G401 (cell line): ENCODE results near the gene WDR59. TPM values are rescaled to one million over a fixed set of nuclear protein-coding genes. Genes with fewer than 3 reads are reported as not detected.
"Not testable (repeated sequence)": the region's sequence is repeated elsewhere in the genome, so short reads cannot be mapped to it uniquely, and the experiment has no call there.

Experiments used
- DNase-seq: peaks from one replicate; pipeline ENCODE4 v3.0.0-alpha.2; 2015; ENCODE audit warnings: low spot score
- in situ Hi-C: cut with HindIII; loops from 2 replicates; pipeline ENCODE4 v1.10.0; 2016; ENCODE audit warnings: low sequenced_read_pairs, mixed read lengths
- total RNA-seq: library from RNA; depleted of rRNA; stranded (reverse); fragments of >200 nt; shearing (Covaris generic); gene quantifications from 2 replicates; pipeline ENCODE4 v1.2.3, GENCODE V29; 2014

The WDR59 gene
- total RNA-seq, 1 experiment from 2014 or later, result 39.5 TPM

DNA sequence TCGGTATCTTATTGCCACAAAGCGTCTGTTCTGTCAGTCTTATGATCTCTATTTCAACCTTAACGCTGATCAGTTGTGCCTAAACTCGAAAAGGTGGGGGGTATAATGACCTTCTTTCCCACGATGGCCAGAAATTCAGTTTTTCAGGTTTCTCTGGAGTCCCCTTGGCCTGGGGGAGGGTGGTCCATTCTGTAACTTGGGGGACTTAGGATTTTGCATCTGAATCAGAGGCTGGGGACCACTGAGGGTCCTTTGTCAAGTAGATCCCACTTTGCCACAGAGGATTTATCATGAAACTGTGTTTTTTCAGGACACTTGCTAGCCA is 6.3 kb upstream of the WDR59 start:
- no peak for DNase-seq
- in situ Hi-C loops, result no loop called here

DNA sequence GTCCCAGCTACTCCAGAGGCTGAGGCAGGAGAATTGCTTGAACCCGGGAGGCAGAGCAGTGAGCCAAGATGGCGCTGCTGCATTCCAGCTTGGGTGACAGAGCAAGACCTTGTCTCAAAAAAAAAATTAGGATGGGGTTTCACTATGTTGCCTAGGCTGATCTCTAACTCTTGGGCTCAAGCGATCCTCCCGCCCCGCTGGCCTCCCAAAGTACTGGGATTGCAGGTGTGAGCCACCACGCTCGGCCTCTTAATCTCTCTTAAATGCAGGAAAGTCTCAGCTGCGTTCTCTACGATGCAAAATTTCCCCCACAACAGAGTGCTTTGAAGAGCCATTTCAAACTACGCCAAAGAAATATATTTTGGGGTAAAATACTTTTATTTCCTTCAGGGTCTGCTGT is 5.9 kb upstream of the WDR59 start:
- in situ Hi-C loops, result no loop called here
- no peak for DNase-seq

DNA sequence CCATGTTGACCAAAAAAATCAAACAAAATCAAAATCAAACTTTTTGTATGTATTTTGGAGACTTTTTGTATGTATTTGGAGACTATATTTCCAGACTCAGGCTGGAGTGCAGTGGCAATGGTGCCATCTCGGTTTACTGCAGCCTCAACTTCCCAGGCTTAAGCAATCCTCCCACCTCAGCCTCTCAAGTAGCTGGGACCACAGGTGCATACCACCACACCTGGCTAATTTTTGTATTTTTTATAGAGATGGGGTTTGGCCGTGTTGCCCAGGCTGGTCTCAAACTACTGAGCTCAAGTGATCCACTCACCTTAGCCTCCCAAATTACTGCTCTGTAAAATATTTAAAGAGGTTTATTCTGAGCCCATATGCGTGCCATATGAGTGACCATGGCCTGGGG is 4.9 kb upstream of the WDR59 start:
- DNase-seq, in situ Hi-C loops: not testable (repeated sequence)

DNA sequence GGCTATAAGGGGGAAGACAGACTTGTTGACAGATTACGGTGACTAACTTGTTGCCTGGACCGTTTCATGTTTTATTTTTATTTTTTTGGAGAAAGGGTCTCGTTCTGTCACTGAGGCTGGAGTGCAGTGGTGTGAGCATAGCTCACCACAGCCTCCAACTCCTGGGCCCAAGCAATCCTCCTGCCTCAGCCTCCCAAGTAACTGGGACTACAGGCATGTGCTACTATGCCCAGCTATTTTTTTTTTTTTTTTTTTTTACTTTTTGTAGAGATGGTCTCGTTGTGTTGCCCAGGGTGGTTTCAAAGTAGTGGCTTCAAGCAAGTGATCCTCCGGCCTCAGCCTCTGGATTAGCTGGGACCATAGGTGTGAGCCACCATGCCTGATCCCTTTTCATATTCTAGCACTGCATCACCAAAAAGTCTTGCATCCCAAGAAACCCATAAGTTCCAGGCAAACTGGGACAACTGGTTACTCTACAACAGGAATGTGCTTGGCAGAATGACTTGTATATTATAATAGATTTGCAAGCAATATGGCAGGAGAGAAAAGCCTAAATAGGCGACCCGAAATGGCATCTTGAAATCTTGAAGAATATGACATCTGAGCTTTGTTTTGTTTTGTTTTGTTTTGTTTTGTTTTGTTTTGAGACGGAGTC is 2.2 kb upstream of the WDR59 start:
- no peak for DNase-seq
- in situ Hi-C loops, result no loop called here

DNA sequence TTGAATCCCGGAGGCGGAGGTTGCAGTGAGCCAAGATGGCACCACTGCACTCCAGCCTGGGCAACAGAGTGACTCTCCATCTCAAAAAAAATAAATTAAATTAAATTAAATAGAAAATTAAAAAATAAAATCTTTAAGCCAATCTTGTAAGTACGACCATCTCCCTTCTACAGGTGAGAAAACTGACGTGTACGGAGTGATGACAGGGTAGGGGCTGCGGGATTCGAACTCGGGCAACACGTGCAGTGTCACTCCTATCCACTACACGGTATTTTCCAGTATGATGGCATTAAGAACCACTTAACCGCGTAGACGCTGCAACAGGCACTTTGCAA is 762 bp downstream of the WDR59 start:
- in situ Hi-C loops, result no loop called here
- no peak for DNase-seq

DNA sequence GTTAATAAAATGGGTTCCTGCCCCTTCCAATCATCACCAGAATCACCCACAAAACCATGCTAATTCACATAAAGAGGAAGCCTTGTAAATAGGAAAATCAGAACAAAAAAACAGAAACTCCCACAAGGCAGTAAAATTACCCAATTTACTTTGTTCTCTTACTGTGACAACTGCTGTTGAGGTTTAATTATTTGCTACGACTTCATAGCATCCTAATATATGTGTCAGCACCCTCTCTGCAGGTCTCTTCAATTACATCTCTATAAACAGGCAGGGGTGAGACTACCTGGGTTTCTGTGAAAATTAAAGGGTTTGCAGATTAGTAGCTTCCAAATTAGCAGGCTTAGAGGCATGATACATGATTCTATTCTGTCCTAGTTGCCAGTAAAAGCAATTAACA is 2.7 kb downstream of the WDR59 start:
- no peak for DNase-seq
- in situ Hi-C loops, result no loop called here

DNA sequence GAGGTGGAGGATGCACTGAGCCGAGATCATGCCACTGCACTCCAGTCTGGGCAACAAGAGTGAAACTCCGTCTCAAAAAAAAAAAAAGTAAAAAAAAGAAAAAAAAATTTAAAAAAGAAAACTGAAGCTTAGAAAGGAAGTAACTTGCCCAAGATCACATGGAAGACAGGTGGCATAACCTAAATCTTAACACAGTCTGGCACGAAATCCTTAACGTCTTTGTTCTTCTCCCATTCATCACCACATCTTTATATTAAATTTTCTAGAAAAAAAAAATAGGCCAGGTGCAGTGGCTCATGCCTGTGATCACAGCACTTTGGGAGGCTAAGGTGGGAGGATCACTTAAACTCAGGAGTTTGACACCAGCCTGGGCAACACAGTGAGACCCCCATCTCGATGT is 9.3 kb downstream of the WDR59 start:
- no peak for DNase-seq
- in situ Hi-C loops, result no loop called here

DNA sequence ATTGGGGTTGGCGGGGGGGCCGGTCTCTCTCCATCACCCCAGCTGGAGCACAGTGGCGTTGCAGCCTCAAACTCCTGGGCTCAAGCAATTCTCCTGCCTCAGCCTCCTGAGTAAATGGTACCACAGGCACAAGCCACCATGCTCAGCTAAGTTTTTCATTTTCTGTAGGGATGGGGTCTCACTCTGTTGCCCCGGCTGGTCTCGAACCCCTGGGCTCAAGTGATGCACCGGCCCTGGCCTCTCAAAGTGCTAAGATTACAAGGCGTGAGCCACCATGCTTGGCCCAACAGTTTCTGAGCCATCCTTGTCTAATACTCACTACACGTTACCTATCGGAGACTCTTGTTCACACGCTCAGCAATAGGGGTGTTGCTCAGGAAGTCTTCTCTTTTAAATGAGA is 11.6 kb downstream of the WDR59 start:
- no peak for DNase-seq
- in situ Hi-C loops, result no loop called here

DNA sequence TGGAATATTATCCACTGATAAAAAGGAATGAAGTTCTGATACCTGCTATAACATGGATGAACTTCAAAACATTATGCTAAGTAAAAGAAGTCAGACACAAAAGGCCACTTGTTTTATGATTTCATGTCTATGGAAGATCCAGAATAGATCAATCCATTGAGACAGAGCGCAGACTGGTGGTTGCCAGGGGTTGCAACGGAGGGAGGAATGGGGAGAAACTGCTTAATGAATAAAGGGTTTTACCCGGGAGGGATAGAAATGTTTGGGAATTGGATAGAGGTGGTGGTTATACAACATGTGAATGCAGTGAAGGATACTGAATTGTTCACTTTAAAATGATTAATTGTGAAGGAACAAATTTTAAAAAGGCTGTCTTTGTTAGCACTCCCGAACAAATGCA is 30.2 kb downstream of the WDR59 start:
- in situ Hi-C loops, result no loop called here
- DNase-seq, result no peak

DNA sequence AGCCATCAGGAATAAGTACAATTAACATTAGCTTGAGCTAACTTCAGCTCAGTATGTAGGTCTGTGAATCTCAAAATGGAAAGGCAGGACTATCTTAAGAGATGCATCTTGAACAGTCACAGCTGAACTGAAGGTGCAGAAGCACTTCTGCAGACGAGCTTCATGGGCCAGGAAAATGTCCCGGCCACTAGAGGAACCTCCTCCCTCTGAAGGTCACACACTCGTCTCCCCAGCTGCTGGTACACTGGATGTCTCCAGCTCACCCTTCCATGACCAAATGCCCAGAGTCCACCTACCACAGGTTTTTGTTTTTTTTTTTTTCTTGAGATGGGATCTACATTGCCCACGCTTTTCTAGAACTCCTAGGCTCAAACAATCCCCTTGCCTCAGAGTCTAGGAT is 33.2 kb downstream of the WDR59 start:
- in situ Hi-C loops, result no loop called here
- DNase-seq, result no peak

DNA sequence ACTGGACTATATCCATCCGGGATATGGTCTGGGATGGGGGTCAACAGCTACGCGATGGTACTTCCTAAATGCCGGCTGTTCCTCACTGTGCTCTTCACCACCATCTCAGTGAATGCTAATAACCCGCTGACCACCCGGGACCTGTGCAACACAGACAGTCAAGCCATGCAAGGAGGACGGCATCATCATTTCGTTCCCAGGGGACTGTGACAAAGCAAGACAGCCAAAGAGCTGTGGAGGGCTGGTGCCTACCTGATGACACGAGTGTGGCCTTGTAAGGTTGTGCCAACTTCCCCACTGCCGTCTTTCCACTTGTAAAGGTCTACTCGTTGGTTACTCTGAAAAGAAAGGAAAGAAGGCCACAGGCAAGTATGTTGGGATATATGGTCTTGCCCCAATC is 33.7 kb downstream of the WDR59 start:
- DNase-seq, result no peak
- in situ Hi-C loops, result no loop called here

DNA sequence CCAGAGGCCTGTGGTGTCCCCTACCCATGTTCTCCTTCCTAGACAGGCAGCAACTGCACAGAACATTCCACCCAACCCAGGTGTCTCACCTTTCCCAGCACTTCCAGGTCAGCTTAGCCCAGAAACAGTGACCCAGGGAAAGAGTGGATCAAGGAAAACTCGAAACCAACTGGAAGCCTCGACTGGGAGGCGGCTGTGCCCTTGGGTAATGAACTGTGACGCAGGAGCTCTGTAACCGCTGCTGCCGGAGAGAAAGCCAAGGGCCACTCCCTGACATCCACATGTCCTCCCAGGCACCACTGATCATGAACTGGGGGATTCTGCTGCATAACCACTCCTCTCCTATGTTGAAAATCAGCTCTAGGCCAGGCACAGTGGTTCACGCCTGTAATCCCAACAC is 34.4 kb downstream of the WDR59 start:
- in situ Hi-C loops, result no loop called here
- no peak for DNase-seq

DNA sequence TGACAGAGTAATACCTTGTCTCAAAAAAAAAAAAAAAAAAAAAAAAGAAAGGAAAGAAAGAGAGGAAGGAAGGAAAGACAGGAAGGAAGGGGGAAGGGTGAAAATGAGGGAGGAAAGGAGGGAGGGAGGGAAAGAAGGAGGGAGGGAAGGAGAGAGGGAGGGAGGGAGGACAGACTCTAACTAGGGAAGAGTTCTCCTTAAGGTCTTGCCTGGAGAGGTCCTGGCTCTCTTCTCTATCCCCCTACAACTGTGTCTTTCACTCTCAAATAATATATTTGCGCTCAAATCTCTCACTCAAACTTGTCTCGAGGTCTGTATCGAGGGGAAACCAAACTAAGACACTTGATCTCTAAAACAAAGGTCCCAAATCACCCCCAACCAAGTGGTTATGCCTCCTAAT is 35.6 kb downstream of the WDR59 start:
- DNase-seq, result no peak
- in situ Hi-C loops, result no loop called here

DNA sequence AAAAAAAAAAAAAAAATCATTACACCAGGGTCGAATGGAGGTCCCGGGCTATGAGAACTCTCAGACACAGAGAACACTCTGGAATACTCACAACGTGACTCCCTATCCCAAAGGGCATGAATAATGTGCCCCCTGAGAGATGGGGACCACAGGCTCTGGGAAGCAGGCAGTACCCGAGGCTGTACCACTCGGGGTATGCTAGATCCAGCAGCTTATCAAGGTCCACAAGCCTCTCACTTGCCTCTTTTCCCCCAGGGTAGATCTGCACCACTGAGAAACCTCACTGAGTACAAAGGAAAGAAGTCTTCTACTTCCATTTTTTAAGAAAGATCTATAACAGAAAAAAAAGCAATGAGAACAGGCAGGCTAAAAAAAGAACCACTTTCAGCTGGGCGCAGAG is 40.5 kb downstream of the WDR59 start:
- DNase-seq, result no peak
- in situ Hi-C loops, result no loop called here

DNA sequence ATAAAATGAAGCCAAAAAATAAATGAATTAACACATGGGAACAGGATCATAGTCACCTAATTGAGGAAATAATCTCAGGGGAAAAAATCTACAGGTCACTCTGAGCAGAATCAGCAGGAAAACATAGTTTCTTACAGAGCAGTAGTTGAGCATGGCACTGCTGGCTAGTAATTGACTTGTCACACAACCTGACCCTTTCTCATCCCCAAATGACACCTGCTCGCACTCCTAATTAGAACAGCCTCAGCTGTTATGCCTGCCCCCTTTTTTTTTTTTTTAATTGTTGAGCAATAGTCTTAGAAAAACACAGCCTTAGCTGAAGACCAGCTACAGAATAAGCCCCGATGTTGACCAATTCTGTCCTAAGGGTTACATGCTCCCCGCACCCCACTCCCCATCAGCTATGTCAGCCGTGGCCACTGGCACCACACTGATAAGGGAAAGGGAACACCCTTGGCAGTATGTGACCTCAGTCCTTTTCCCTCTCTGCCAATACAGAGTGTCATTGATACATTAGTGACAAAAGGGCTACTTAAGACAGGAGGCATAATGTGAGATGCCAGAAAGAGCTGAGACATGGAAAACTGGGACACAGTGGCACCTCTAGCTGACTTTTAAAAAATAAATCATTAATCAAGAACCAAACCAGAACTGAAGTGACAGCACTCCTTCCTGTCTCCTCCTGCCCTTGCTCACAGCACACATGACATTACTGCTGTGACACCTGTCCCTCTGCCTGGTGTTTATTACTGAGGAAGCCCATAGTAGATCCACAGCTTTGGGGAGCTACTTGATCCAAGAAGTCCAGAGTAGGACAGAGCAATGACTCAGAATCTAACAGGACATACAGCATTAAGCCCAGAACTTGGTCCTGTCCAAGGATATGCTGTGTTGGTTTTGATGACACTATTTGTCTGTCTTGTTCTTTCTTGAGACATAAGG is 41.7 kb downstream of the WDR59 start:
- in situ Hi-C loops, result no loop called here
- DNase-seq, result no peak

DNA sequence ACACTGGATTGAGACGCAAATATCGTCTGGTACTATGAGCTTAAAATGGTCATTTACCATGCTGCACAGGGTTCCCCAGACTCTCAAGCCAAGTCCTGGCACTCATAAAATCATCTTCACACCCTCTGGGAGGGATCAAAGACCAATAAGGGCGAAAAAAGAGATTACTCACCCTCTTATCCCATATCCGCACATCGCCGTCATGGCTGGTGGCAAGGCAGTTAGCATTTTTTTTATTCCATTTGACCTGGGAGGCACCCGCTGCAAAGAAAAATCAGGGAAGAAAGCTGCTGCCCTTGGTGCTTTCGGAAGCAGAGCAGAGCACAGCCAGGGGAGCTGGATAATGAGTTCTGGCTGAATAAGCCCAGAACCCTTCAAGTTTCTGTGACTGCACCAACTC is 42.4 kb downstream of the WDR59 start:
- in situ Hi-C loops, result no loop called here

DNA sequence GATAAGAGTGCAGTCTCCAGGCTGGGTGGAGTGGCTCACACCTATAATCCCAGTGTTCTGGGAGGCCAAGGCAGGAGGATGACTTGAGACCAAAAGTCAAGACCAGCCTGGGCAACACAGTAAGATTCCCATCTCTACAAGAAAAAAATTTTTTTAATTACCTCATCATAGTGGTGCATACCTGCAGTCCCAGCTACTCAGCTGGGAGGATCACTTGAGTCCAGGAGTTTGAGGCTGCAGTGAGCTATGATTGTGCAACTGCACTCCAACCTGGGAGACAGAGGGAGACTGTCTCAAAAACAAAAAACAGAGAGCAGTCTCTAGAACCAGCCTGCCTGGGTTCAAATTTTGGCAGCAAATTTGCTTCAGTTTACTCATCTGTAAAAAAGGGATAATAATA is 45.2 kb downstream of the WDR59 start:
- DNase-seq, result no peak
- in situ Hi-C loops, result no loop called here

More for the DNA sequence above, 42.4 kb downstream of the WDR59 start:
- DNase-seq, result no peak

DNA sequence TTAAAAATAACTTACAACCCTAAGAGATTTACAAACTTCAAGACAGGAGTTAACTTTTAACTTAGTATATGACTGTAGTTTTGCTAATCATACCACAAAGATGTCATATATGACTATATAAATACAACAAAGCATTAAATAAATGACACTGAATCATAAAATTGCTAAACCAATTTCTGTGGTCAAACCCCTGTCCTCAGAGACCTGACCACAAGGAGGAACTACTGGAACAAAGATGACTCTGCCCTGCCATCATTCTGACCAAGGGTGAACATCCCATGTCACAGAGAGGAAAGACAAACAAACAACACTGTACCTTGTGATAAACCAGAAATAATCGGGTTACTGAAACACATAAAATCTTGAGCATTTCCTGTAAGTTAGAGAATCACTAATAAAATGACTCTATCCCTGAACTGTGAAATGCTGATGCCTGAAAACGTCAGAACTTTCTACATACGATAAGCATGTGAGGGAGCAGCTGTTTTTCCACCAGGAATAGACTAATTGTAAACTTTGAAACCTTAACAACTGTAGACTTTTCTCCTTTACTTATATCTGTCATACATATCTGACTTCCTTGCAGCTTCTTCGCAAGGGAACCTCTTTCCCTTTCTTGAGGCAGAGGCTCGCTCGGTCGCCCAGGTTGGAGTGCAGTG is 47.9 kb downstream of the WDR59 start:
- DNase-seq, result no peak
- in situ Hi-C loops, result no loop called here

DNA sequence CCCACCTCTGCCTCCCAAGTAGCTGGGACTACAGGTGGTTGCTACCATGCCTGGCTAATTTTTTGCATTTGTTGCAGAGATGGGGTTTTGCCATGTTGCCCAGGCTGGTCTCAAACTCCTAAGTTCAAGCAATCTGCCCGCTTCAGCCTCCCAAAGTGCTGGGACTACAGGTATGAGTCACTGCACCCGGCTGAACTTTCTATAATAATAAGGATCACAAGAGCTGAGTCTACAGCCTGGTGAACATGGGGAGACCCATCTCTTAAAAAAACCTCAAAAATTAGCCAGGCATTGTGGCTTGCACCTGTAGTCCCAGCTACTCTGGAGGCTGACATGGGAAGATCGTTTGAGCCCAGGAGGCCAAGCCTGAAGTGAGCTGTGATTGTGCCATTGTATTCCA is 53.5 kb downstream of the WDR59 start:
- DNase-seq, result no peak
- in situ Hi-C loops, result no loop called here

DNA sequence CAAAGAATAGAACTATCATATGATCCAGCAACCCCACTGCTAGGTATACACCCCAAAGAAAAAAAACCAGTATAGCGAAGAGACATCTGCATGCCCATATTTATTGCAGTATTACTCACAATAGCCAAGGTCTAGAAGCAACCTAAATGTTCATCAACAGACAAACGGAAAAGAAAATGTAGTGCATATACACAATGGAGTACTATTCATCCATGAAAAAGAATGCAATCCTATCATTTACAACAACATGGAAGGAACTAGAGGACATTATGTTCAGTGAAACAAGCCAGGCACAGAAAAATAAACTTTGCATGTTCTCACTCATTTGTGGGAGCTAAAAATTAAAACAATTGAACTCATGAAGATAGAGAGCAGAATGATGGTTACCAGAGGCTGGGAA is 55.3 kb downstream of the WDR59 start:
- no peak for DNase-seq
- in situ Hi-C loops, result no loop called here

DNA sequence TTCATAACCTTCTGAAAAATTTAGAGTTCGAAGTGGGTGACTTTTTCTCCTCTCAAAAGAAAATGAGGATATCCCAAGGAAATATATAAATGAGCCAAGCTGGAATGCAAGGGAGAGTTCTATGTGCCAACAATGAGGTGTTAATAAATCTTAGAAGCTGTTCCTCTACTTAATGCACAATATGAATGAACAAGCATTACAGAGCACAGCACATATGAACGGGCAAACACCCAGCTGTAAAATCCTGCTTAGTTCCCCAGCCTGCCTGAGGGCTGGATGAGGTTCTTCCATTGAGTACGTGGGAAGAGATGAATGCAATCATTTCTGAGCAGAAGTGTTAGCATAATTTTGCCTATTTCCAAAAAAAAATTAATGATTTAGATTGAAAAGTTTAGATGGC is 58.1 kb downstream of the WDR59 start:
- in situ Hi-C loops, result no loop called here
- DNase-seq, result no peak
